HepG2 (cell line): Measurements from ENCODE around the gene PTPRD. TPM values are rescaled to one million over a fixed set of nuclear protein-coding genes. Genes with fewer than 3 reads are reported as not detected.

ENCODE experiments used
- ATAC-seq: fragments of 200-7000 bp; cut with Tn5 transposase; 3 replicates; pipeline ENCODE4 v1.9.1; 2020; ENCODE audit warnings: mild to moderate bottlenecking, moderate library complexity
- BruUV-seq: library from RNA; stranded (reverse); fragments of 400-500 nt; replicated peaks from 2 replicates; lab custom pipeline; 2021; lab: Mats Ljungman, UMichigan
- CTCF ChIA-PET: fragments of 300-600 bp; formaldehyde crosslinking; extraction: SDS; loops from one replicate; lab custom pipeline; 2021; ENCODE audit warnings: low total read pairs, inconsistent platforms, low intra/inter-chr PET ratio; lab: Yijun Ruan, JAX
- POLR2A ChIA-PET: fragments of 350-600 bp; sonication (Branson Sonifier 250); formaldehyde crosslinking; loops from one replicate; lab custom pipeline; 2020; ENCODE audit warnings: antibody characterized with exemption, inconsistent platforms; lab: Yijun Ruan, JAX
- DNase-seq: peaks from one replicate; pipeline ENCODE4 v3.0.0-alpha.2; 2015; ENCODE audit warnings: low spot score
- FAIRE-seq: peaks from 3 replicates; lab custom pipeline; 2011; peaks lifted over from hg19 to GRCh38; lab: Jason Lieb, UNC
- H2AFZ ChIP-seq: one replicate; pipeline ENCODE4 v1.6.1; 2011; ENCODE audit warnings: low read length, inconsistent platforms
- H3K27ac ChIP-seq: fragments of 300-600 bp; 3 replicates; pipeline ENCODE4 v1.8.0; 2011; ENCODE audit warnings: mixed run types, mild to moderate bottlenecking, mixed read lengths, low read length, inconsistent platforms; ENCODE audit not compliant: insufficient read depth; ENCODE audit errors: extremely low read length
- H3K27me3 ChIP-seq, 2 experiments: fragments of 200-600 bp in 1 of 2; 2 replicates in 1 of 2; 3 replicates in 1 of 2; pipeline versions ENCODE4 v1.6.0 to v1.8.0; 2011; ENCODE audit warnings: low read length in 2 of 2, mild to moderate bottlenecking in 2 of 2, moderate library complexity in 2 of 2, inconsistent platforms in 1 of 2; ENCODE audit not compliant: insufficient read depth in 2 of 2, control insufficient read depth in 1 of 2
- H3K36me3 ChIP-seq, 2 experiments: fragments of 200-600 bp in 1 of 2; replicated peaks in 1 of 2; 2 replicates in 1 of 2; 3 replicates in 1 of 2; pipeline versions ENCODE4 v1.5.1 to v1.8.0; 2011; ENCODE audit warnings: low read length in 2 of 2, inconsistent platforms in 1 of 2; ENCODE audit not compliant: insufficient read depth in 2 of 2, control insufficient read depth in 1 of 2
- H3K4me1 ChIP-seq: 2 replicates; pipeline ENCODE4 v1.5.1; 2012; ENCODE audit warnings: low read length, inconsistent platforms; ENCODE audit not compliant: insufficient read depth
- H3K4me2 ChIP-seq: 2 replicates; pipeline ENCODE4 v1.6.0; 2011; ENCODE audit warnings: low read depth, low read length, inconsistent platforms
- H3K4me3 ChIP-seq, 3 experiments: fragments of 200-600 bp in 1 of 3; sonication (generic), shearing (Covaris generic) in 1 of 3; replicated peaks in 1 of 3; 2 replicates each; pipeline ENCODE4 v1.5.1; 2011 to 2016; ENCODE audit warnings: low read length in 3 of 3, inconsistent platforms in 2 of 3, low read depth in 2 of 3, mild to moderate bottlenecking in 2 of 3, control low read depth in 1 of 3, mixed read lengths in 1 of 3; ENCODE audit not compliant: insufficient read depth in 1 of 3
- H3K79me2 ChIP-seq: one replicate; pipeline ENCODE4 v1.6.1; 2011; ENCODE audit warnings: low read length, inconsistent platforms; ENCODE audit not compliant: insufficient read depth
- H3K9ac ChIP-seq: 2 replicates; pipeline ENCODE4 v1.6.0; 2011; ENCODE audit warnings: mild to moderate bottlenecking, low read depth, low read length, inconsistent platforms; ENCODE audit not compliant: insufficient read depth
- H3K9me3 ChIP-seq: 2 replicates; pipeline ENCODE4 v1.5.1; 2012; ENCODE audit warnings: mild to moderate bottlenecking, low read length
- H4K20me1 ChIP-seq: 2 replicates; pipeline ENCODE4 v1.6.0; 2011; ENCODE audit warnings: inconsistent platforms, mild to moderate bottlenecking, low read length, moderate library complexity; ENCODE audit not compliant: insufficient read depth
- ATF7 ChIP-seq, 2 experiments: fragments of 450-650 bp in 1 of 2; sonication (generic) in 1 of 2; formaldehyde crosslinking in 1 of 2; IDR thresholded peaks; 2 replicates each; pipeline versions ENCODE4 v1.4.0 to v1.6.1; 2016 to 2020; ENCODE audit warnings: antibody characterized with exemption in 1 of 2, mild to moderate bottlenecking in 1 of 2, missing genetic modification reagents in 1 of 2
- ATRX ChIP-seq: sonication (generic); formaldehyde crosslinking; IDR thresholded peaks from 2 replicates; pipeline ENCODE4 v1.4.0; 2020; ENCODE audit warnings: missing genetic modification reagents, borderline replicate concordance
- CREB1 ChIP-seq, 2 experiments: fragments of 450-650 bp in 1 of 2; IDR thresholded peaks; 2 replicates each; pipeline ENCODE4 v1.6.1; 2016 to 2017; ENCODE audit warnings: control low read depth in 1 of 2, mild to moderate bottlenecking in 1 of 2, missing compliant biosample characterization in 1 of 2, missing genetic modification characterization in 1 of 2
- ERF ChIP-seq: IDR thresholded peaks from 2 replicates; pipeline ENCODE4 v1.6.1; 2018; ENCODE audit warnings: missing biosample characterization, missing genetic modification reagents
- SALL1 ChIP-seq: sonication (generic); formaldehyde crosslinking; IDR thresholded peaks from 2 replicates; pipeline ENCODE4 v1.8.0; 2022; ENCODE audit warnings: mild to moderate bottlenecking, missing genetic modification reagents
- ZBTB1 ChIP-seq: sonication (generic); formaldehyde crosslinking; IDR thresholded peaks from 2 replicates; pipeline ENCODE4 v1.4.0; 2020; ENCODE audit warnings: missing genetic modification reagents, borderline replicate concordance
- ZNF790 ChIP-seq: sonication (generic); formaldehyde crosslinking; IDR thresholded peaks from 2 replicates; pipeline ENCODE4 v1.8.0; 2022; ENCODE audit warnings: missing genetic modification reagents, mild to moderate bottlenecking, borderline replicate concordance
- WGBS: methylation state at CpG from one replicate; pipeline ENCODE4 v1.1.6; 2017; ENCODE audit warnings: low lambda C conversion rate; 5-methylcytosine and 5-hydroxymethylcytosine counted together
- in situ Hi-C: cut with HindIII; loops from 2 replicates; pipeline ENCODE4 v1.10.0; 2017; ENCODE audit warnings: low pct_unique_long_range_greater_than_20kb; ENCODE audit not compliant: extremely low pct_ligation_motif_present
- intact Hi-C: fragments of 100-400 bp; cut with micrococcal nuclease; formaldehyde crosslinking; loops from one replicate; pipeline ENCODE4 v1.10.0; 2022; ENCODE audit not compliant: unreplicated experiment
- polyA plus RNA-seq, 8 experiments: library from polyadenylated mRNA; depleted of rRNA in 3 of 8; stranded (reverse) in 7 of 8; unstranded in 1 of 8; fragments of >200 nt; fragmentation: Illumina TruSeq in 4 of 8; extraction: Trizol in 4 of 8; gene quantifications; 2 replicates each; pipeline versions ENCODE4 v1.2.1 to v1.2.3, GENCODE V29; 2011 to 2016; ENCODE audit warnings: low read depth in 4 of 8, missing spikeins in 1 of 8, mixed read lengths in 1 of 8; ENCODE audit not compliant: insufficient read depth in 1 of 8
- total RNA-seq, 5 experiments: library from RNA; depleted of rRNA; stranded (reverse); fragments of >200 nt; fragmentation: Illumina TruSeq; extraction: Trizol; gene quantifications; 2 replicates each; pipeline ENCODE4 v1.2.3, GENCODE V29; 2016; ENCODE audit warnings: low read depth in 1 of 5
- TF ChIP-seq, protein P1 (sequence below): sonication (generic); formaldehyde crosslinking; IDR thresholded peaks from 2 replicates; pipeline ENCODE4 v1.4.0; 2020; ENCODE audit warnings: mild to moderate bottlenecking, missing genetic modification reagents

The PTPRD gene
- total and polyA plus RNA-seq, 2 of the 13 experiments (the other 11 are each of a cell fraction or from before 2014, with no cell fraction given) = 0.05 TPM; not detected in 1

DNA sequence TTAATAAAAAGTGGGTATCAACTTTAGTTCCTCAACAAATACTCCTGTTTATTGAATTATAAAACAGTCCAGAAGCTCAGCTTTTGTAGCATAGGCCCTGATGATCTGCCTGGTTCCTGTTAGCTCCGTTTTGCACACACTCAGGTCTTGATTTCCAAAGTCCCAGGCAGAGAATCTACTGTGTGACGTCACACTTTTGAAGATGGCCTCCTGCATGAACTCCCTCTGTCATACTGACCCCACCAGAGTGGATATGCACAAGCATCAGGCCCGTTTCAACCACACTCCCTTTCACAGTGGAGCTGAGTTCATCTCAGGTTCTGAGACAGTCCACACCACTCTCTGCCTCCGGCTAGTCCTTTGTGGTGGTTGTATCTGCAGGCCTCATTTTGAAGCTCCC, 353.1 kb downstream of the PTPRD start:
- BruUV-seq = no TSS peak
- FAIRE-seq = no peak

More for the DNA sequence above, 353.1 kb downstream of the PTPRD start:
- Histone ChIP-seq H3K79me2 (no peaks in the 10 kb centered on the region), H3K4me1 (no peaks in the 10 kb centered on the region), H3K4me2 (no peak overlapping the region), H4K20me1 (no peaks in the 10 kb centered on the region), H3K9ac (no peak overlapping the region), H3K4me3 (no peak overlapping the region), H3K36me3 (no peaks in the 10 kb centered on the region), H2AFZ (no peak overlapping the region), H3K9me3 (no peaks in the 10 kb centered on the region; the same call in 1 of the 2 replicates), H3K27me3 (no peaks in the 10 kb centered on the region), H3K27ac (no peak overlapping the region)
- CTCF ChIA-PET = no interaction called here
- DNase-seq = no peak
- no peak for ATAC-seq
- TF ChIP-seq ATRX (CRISPR knock-in tag) (no peak), CREB1 (IDR thresholded peaks at IDR 0.05) (peak; percentile 97), CREB1 (CRISPR knock-in tag; IDR thresholded peaks at IDR 0.05) (no peak), SALL1 (no peak), ERF (CRISPR knock-in tag) (no peak), ZBTB1 (CRISPR knock-in tag) (no peak), ZNF790 (CRISPR knock-in tag) (no peak), ATF7 (IDR thresholded peaks at IDR 0.05) (peak; percentile 88), ATF7 (CRISPR knock-in tag; IDR thresholded peaks at IDR 0.05) (no peak)
- TF ChIP-seq, protein P1, sequence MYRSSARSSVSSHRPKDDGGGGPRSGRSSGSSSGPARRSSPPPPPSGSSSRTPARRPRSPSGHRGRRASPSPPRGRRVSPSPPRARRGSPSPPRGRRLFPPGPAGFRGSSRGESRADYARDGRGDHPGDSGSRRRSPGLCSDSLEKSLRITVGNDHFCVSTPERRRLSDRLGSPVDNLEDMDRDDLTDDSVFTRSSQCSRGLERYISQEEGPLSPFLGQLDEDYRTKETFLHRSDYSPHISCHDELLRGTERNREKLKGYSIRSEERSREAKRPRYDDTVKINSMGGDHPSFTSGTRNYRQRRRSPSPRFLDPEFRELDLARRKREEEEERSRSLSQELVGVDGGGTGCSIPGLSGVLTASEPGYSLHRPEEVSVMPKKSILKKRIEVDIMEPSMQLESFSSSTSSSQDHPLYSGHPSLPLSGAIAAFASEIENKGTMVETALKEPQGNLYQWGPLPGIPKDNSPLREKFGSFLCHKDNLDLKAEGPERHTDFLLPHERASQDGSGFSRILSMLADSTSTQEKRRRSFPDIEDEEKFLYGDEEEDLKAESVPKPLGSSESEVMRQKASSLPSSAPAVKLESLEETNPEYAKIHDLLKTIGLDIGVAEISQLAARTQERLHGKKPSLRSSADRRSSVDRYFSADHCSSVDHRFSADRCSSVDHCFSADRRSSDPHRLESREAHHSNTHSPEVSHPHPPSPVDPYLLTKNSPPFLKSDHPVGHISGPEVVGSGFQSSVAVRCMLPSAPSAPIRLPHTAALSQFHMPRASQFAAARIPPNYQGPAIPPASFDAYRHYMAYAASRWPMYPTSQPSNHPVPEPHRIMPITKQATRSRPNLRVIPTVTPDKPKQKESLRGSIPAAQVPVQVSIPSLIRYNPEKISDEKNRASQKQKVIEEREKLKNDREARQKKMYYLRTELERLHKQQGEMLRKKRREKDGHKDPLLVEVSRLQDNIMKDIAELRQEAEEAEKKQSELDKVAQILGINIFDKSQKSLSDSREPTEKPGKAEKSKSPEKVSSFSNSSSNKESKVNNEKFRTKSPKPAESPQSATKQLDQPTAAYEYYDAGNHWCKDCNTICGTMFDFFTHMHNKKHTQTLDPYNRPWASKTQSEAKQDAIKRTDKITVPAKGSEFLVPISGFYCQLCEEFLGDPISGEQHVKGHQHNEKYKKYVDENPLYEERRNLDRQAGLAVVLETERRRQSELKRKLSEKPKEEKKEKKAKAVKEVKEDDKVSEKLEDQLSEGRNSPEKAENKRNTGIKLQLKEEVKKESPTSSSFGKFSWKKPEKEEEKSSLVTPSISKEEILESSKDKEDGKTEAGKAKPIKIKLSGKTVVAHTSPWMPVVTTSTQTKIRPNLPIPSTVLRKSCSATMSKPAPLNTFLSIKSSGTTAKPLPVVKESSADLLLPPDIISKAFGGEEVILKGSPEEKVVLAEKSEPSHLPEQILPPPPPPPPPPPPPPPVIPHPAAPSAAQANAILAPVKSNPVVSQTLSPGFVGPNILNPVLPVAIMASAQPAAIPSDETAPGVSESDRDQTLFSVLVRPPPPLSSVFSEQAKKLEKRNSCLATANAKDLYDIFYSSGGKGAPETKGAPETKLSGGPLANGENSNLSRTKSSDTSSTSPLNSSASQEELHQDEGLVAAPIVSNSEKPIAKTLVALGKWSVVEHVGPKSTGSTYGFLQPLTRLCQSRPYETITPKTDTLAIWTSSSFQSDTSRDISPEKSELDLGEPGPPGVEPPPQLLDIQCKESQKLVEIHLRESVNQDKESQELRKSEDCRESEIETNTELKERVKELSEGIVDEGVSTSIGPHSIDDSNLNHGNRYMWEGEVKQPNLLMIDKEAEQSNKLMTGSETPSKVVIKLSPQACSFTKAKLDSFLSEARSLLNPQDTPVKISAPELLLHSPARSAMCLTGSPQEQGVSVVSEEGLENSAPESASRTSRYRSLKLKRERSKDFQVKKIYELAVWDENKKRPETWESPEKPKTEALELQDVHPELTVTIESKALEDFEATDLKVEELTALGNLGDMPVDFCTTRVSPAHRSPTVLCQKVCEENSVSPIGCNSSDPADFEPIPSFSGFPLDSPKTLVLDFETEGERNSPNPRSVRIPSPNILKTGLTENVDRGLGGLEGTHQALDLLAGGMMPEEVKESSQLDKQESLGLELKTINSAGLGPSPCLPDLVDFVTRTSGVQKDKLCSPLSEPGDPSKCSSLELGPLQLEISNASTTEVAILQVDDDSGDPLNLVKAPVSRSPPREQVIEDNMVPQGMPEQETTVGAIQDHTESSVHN (CRISPR knock-in tag) = no peak
- intact Hi-C loops (no loop called here), in situ Hi-C loops (loop anchor here (10.0 kb wide), 1 partner anchor 205 kb away; no protein-coding TSS in a partner anchor)
- POLR2A ChIA-PET = no interaction called here
- 0% methylated on average over 4 of the region's 4 CpGs for WGBS
